HT1080 (cell line): ENCODE results near the gene WBP2. TPM values are rescaled to one million over a fixed set of nuclear protein-coding genes. Genes with fewer than 3 reads are reported as not detected.
"Not testable (repeated sequence)": the region's sequence is repeated elsewhere in the genome, so short reads cannot be mapped to it uniquely, and the experiment has no call there.

Source experiments
- DNase-seq: peaks from one replicate; pipeline ENCODE4 v3.0.0-alpha.2; 2015; ENCODE audit warnings: low read depth
- total RNA-seq: library from RNA; depleted of rRNA; stranded (reverse); fragments of >200 nt; shearing (Covaris generic); gene quantifications from 2 replicates; pipeline ENCODE4 v1.2.3, GENCODE V29; 2014

Gene WBP2
- total RNA-seq, 1 experiment from 2014 or later = 38.3 TPM

DNA sequence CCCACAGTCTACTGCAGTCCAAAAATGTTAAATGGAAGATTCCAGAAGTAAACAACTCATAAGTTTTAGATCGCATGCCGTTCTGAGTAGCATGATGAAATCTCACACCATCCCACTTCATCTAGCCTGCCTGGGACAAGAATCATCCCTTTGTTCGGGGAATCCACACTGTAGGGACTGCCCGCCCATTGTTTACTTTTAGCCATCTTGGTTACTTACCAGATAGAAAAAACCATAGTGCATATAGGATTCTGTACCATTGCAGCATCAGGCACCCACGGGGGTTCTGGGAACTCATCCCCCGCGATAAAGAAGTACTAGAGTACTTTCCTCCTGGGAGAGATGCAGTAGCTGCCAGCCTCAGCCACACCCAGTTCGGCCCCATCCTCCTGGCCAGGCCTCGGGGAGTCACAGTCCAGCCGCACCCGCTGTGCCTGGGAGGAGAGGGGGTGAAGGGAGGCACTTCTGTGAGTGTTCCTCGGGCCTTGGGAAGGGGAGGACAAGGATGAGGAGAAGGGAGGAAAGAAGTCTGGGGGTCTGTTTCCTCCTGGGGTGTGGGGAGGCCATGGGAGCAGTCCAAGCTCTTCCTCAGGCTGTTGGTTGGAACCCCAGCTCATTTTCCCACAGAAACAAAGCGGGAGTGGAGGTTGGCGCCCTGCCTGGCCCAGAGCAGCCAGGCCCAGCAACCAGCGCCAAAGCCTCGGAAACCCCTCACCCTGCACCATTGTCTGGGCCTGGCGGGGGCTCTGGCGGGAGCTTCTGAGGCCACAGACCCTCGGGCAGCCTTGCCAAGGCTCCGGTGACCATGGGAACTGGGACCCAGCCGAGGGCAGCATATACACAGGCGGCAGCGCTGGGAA is 14.4 kb upstream of the WBP2 start:
- DNase-seq = no peak

DNA sequence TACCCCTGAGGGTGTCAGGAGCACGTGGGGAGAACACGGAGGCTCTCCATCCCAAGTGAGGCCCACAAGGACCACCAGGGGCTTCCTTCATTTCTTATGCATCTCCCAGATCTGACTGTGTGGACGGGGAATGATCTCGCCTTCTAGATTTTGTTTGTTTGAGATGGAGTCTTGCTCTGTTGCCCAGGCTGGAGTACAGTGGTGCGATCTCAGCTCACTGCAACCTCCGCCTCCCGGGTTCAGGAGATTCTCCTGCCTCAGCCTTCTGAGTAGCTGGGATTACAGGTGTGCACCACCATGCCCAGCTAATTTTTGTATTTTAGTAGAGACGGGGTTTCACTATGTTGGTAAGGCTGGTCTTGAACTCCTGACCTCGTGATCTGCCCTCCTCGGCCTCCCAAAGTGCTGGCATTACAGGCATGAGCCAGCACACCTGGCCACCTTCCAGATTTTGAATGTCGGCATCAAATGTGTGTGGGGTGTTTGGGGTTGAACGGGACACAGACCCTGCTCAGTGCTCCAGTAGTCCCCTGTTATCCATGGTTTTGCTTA is 13.7 kb upstream of the WBP2 start:
- DNase-seq = not testable (repeated sequence)

GRCh38 chr17:75865404-75866188 is 10.5 kb upstream of the WBP2 start:
- not testable (repeated sequence) for DNase-seq

GRCh38 chr17:75864887-75865286 is 9.8 kb upstream of the WBP2 start:
- not testable (repeated sequence) for DNase-seq

DNA sequence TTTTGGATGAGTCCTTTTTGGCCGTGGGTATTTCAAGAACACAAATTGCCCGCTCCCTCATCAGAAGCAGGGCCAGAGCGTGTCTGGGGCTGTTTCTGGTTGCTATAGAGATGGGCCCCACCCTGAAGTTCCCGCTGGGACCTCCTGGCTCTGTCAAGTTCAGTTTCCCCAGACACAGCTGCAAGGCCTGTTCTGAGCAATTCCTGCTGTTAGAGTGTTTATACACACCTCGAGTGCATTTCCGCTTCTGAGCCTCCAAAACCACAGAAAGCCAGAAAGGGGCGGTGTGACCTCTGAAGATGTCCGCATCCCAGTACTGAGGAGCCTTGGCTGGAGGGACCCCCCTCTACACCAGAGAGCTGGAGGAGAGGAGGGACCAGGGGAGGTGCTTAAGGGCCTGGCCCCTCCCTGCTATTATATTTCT is 9.3 kb upstream of the WBP2 start:
- peak; percentile 52 for DNase-seq

GRCh38 chr17:75861927-75862317 is 6.8 kb upstream of the WBP2 start:
- DNase-seq = no peak

- DNase-seq = not testable (repeated sequence)
Observed at GRCh38 chr17:75859358-75859757, 4.2 kb upstream of the WBP2 start.

DNA sequence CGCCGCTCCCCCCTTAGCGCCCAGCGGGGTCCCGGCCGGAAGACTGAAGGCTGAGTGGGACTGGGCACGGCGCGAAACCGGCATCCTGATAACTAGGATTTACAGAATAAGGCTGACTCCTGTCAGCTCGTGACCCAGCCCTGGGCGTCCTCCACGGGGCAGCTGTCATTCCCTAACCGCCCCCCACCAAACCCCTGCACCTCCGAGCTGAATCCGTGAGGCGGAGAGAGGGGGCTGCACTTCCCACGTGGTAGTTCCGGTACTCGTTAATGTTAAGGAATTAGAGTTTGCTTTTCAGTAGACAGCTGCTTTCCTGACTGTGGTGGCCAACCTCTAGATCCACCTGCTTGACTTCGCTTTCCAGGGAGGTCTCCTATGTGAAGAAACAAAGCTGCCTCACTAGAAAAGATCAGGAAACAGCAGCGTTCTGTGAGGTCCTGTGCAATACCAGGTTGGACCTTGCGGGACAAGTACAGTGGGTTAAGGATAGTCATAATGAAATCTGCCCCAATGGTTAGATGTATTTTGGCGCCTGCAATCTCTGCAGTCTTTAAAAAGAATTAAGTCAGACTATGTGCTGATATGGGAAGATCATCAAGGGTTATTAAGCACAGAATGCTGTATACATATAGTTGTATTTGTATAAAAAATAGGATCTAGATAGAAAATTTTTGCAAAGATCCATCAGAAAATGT is 1.1 kb upstream of the WBP2 start:
- peak; percentile 36 for DNase-seq

DNA sequence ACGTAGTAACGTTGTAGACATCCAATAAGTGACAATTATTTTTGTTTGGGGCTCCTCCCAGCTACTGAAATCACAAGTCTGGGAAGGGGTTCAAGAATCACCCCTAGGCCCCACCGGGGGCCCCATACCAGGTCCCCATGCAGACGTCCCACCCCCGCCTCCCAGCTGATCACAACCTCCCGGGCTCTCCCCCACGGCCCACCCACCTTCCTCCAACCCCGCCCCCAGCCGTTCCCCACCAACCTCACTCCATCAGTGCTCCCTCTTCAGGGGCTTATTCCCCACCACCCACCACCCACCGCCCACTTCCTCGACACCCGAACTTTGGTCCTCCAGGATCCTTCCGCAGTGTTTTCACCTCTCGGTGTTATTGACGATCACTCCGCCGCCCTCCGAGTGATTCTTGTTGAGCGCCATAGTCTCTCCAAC is 240 bp downstream of the WBP2 start:
- no peak for DNase-seq

- DNase-seq = peak; percentile 81
Observed at GRCh38 chr17:75854101-75854748, 910 bp downstream of the WBP2 start.

DNA sequence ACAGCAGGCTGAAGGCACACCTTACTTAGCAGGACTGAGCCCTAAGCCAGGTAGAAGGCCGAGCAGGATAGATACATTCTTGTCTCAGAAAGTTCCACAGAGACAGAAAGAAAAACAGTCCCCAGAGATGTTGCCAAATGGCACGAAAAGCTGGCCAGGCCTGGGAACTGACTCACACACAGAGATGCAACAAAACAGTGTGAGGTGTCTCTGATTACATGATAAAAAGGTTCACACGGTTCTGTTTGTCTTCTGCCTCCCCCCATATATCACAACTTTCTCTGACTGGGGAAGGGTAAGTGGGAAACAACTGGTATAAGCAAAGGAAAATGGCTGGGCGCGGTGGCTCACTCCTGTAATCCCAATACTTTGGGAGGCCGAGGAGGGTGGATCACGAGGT is 1.7 kb downstream of the WBP2 start:
- DNase-seq = peak; percentile 43

- DNase-seq = not testable (repeated sequence)
Observed at GRCh38 chr17:75851693-75851991, 3.5 kb downstream of the WBP2 start.

DNA sequence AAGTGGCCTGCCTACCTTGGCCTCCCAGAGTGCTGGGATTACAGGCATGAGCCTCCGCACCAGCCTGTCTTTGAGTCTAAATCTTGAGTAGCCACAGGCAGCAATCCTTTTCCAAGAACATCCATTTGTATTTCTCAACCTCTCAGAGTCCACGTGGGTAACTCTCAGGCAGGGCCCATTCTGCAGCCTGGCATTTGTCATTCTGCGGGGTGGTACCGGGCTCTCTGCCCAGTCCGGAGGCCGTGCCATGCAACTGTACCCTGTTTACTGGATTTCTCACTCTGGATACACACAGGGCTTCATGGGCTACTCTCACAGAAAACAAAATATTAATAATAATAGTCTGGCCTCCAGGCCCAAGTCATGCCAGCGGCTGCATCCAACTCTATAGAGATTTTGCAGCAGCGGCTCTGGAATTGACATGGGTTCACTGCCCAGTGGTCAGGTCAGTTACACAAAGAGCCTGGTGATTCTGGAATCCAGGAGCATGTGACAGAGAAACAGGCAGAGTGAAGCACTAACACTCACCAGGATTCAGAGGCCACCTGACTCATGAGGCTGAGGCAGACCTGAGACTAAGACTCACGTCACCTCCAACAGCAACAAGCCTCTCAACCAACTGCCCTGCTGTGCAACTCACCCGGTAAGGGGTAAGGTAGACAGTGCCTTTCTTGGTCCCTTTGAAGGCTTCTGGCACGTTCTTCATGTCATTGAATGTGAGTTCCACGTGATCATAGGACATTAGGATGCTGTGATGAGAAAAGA is 4.0 kb downstream of the WBP2 start:
- no peak for DNase-seq

DNA sequence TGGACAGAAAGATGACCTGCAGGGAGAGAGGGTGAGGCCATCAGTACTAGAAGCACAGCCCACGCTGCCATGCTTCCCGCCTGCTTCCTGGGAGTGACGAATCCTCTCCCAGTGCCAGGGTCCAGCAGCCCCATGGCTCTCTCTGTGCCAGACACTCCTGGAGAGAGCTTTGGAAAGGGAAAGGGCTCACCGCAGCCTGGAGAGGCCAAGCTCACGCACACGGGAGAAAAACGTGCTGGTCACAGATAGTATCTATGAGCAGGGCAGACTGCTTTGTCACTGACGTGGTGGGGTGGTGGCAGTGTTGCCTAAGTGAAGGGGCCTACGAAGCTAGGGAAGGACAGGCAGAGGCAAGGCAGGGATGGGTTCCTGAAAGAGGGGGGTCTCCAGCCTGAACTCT is 5.4 kb downstream of the WBP2 start:
- DNase-seq = no peak

DNA sequence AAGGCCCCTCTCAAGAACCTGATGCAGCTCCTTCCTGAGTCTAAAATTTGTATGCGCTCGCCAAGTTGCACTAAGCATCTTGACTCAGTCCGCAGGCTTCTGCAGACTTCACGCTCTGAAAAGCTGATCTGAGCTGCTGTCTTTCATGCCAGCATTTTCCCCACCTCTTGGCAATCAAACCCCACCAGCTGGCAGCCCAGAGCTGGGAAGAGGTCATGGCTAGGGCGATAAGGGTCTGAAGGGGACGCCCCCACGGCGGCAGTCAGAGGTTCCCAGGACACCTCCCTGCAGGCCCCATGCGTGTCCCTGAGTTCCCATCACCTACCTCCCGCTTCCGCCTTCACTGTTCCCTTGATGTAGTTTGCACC is 5.9 kb downstream of the WBP2 start:
- no peak for DNase-seq

- DNase-seq = peak; percentile 46
Observed at GRCh38 chr17:75848523-75849278, 6.4 kb downstream of the WBP2 start.

GRCh38 chr17:75847614-75848522 is 7.3 kb downstream of the WBP2 start:
- DNase-seq = no peak
